WTC11 (cell line): ENCODE data around the gene C17orf67.

ENCODE experiments used
- ATF3 ChIP-seq: sonication (generic); formaldehyde crosslinking; conservative IDR thresholded peaks from 2 replicates; pipeline ENCODE4 v1.8.1; 2022; ENCODE audit warnings: mild to moderate bottlenecking, missing genetic modification reagents
- FOXP4 ChIP-seq: sonication (generic); formaldehyde crosslinking; IDR thresholded peaks from 2 replicates; pipeline ENCODE4 v1.8.0; 2022; ENCODE audit warnings: mild to moderate bottlenecking, missing genetic modification reagents
- GABPB1 ChIP-seq: sonication (generic); formaldehyde crosslinking; IDR thresholded peaks from 2 replicates; pipeline ENCODE4 v1.8.1; 2023; ENCODE audit warnings: mild to moderate bottlenecking, missing genetic modification reagents
- IRF1 ChIP-seq: sonication (generic); formaldehyde crosslinking; IDR thresholded peaks from 2 replicates; pipeline ENCODE4 v1.8.0; 2023; ENCODE audit warnings: missing genetic modification reagents
- JUN ChIP-seq: sonication (generic); formaldehyde crosslinking; IDR thresholded peaks from 2 replicates; pipeline ENCODE4 v1.8.0; 2023; ENCODE audit warnings: mild to moderate bottlenecking, missing genetic modification reagents
- NR3C1 ChIP-seq: sonication (generic); formaldehyde crosslinking; conservative IDR thresholded peaks from 2 replicates; pipeline ENCODE4 v1.8.1; 2023; ENCODE audit warnings: low read depth, mild to moderate bottlenecking, missing genetic modification reagents
- TEAD4 ChIP-seq: sonication (generic); formaldehyde crosslinking; IDR thresholded peaks from 2 replicates; pipeline ENCODE4 v1.8.0; 2022; ENCODE audit warnings: mild to moderate bottlenecking, missing genetic modification reagents
- ZNF425 ChIP-seq: fragments of 250-450 bp; sonication (Bioruptor Pico); conservative IDR thresholded peaks from 2 replicates; pipeline ENCODE4 v1.9.0; 2021; ENCODE audit warnings: mild to moderate bottlenecking
- TF ChIP-seq, protein P1 (sequence below): fragments of 200-600 bp; IDR thresholded peaks from 2 replicates; pipeline ENCODE4 v1.8.0; 2022; ENCODE audit warnings: antibody characterized with exemption
- TF ChIP-seq, protein P2 (sequence below): fragments of 250-450 bp; sonication (Bioruptor Pico); IDR thresholded peaks from 2 replicates; pipeline ENCODE4 v2.1.2; 2022; ENCODE audit warnings: mild to moderate bottlenecking, moderate library complexity
- TF ChIP-seq, protein P3 (sequence below): sonication (generic); formaldehyde crosslinking; IDR thresholded peaks from 2 replicates; pipeline ENCODE4 v1.8.1; 2022; ENCODE audit warnings: low read depth, missing genetic modification reagents, borderline replicate concordance
- TF ChIP-seq, protein P4 (sequence below): sonication (generic); formaldehyde crosslinking; IDR thresholded peaks from 2 replicates; pipeline ENCODE4 v1.8.1; 2022; ENCODE audit warnings: missing genetic modification reagents, borderline replicate concordance

DNA sequence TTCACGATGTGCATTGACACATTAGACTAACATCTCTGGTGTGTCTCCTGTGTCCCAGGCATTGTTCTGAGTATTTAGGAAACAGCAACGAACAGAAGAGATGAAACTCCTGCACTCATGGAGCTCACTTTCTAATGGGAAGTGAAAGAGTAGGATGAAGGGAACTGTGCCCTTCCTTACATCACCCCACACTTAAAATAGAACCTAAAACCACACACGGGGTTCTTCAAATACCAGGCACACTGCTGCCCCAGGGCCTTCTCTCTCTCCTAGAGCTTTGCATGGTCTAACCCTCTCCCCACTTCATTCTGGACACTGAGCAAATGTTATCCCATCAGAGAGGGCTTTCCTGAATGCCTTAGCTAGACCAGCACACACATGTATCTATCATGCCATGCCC is 46.4 kb upstream of the C17orf67 start:
- TF ChIP-seq FOXP4 = no peak
- TF ChIP-seq ZNF425 (CRISPR knock-in tag) = no peak
- TF ChIP-seq JUN (CRISPR knock-in tag) = no peak
- TF ChIP-seq, protein P1, sequence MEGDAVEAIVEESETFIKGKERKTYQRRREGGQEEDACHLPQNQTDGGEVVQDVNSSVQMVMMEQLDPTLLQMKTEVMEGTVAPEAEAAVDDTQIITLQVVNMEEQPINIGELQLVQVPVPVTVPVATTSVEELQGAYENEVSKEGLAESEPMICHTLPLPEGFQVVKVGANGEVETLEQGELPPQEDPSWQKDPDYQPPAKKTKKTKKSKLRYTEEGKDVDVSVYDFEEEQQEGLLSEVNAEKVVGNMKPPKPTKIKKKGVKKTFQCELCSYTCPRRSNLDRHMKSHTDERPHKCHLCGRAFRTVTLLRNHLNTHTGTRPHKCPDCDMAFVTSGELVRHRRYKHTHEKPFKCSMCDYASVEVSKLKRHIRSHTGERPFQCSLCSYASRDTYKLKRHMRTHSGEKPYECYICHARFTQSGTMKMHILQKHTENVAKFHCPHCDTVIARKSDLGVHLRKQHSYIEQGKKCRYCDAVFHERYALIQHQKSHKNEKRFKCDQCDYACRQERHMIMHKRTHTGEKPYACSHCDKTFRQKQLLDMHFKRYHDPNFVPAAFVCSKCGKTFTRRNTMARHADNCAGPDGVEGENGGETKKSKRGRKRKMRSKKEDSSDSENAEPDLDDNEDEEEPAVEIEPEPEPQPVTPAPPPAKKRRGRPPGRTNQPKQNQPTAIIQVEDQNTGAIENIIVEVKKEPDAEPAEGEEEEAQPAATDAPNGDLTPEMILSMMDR = no peak
- TF ChIP-seq, protein P2, sequence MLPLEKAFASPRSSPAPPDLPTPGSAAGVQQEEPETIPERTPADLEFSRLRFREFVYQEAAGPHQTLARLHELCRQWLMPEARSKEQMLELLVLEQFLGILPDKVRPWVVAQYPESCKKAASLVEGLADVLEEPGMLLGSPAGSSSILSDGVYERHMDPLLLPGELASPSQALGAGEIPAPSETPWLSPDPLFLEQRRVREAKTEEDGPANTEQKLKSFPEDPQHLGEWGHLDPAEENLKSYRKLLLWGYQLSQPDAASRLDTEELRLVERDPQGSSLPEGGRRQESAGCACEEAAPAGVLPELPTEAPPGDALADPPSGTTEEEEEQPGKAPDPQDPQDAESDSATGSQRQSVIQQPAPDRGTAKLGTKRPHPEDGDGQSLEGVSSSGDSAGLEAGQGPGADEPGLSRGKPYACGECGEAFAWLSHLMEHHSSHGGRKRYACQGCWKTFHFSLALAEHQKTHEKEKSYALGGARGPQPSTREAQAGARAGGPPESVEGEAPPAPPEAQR (CRISPR knock-in tag) = no peak
- TF ChIP-seq, protein P3, sequence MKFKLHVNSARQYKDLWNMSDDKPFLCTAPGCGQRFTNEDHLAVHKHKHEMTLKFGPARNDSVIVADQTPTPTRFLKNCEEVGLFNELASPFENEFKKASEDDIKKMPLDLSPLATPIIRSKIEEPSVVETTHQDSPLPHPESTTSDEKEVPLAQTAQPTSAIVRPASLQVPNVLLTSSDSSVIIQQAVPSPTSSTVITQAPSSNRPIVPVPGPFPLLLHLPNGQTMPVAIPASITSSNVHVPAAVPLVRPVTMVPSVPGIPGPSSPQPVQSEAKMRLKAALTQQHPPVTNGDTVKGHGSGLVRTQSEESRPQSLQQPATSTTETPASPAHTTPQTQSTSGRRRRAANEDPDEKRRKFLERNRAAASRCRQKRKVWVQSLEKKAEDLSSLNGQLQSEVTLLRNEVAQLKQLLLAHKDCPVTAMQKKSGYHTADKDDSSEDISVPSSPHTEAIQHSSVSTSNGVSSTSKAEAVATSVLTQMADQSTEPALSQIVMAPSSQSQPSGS (CRISPR knock-in tag) = no peak
- no peak for TF ChIP-seq GABPB1 (CRISPR knock-in tag)
- TF ChIP-seq NR3C1 (CRISPR knock-in tag) = no peak
- no peak for TF ChIP-seq TEAD4 (CRISPR knock-in tag)
- no peak for TF ChIP-seq ATF3 (CRISPR knock-in tag)
- TF ChIP-seq IRF1 (CRISPR knock-in tag) = no peak
- TF ChIP-seq, protein P4, sequence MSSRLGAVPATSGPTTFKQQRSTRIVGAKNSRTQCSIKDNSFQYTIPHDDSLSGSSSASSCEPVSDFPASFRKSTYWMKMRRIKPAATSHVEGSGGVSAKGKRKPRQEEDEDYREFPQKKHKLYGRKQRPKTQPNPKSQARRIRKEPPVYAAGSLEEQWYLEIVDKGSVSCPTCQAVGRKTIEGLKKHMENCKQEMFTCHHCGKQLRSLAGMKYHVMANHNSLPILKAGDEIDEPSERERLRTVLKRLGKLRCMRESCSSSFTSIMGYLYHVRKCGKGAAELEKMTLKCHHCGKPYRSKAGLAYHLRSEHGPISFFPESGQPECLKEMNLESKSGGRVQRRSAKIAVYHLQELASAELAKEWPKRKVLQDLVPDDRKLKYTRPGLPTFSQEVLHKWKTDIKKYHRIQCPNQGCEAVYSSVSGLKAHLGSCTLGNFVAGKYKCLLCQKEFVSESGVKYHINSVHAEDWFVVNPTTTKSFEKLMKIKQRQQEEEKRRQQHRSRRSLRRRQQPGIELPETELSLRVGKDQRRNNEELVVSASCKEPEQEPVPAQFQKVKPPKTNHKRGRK = no peak
